HG02623 (cell line): Measurements from ENCODE around the gene KRTAP17-1.

Experiments
- ATAC-seq: cut with Tn5 transposase; IDR thresholded peaks from one replicate; pipeline ENCODE4 v1.9.1; 2021; ENCODE audit warnings: moderate library complexity; ENCODE audit not compliant: unreplicated experiment

The KRTAP17-1 gene

DNA sequence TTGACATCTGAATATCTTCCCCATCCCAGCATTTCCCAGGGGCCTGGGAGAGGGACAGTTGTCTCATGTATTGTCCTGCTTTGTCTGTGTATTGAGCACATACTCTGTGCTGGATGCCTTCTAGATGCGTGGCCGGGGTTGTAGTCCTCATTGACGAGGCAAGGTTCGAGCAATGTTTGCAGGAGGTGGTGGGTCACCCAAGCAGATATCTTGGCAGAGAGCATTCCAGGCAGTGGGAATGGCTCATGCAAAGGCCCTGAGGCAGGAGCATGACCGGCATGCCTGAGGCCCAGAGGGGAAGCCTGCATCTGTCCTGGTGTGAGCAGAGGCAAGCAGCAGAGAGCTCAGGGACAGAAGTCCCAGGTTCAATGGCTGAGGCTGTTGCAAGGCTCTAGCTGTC lies 17.6 kb upstream of the KRTAP17-1 start:
- no peak for ATAC-seq

GRCh38 chr17:41332239-41332638 lies 16.7 kb upstream of the KRTAP17-1 start:
- ATAC-seq: no peak

DNA sequence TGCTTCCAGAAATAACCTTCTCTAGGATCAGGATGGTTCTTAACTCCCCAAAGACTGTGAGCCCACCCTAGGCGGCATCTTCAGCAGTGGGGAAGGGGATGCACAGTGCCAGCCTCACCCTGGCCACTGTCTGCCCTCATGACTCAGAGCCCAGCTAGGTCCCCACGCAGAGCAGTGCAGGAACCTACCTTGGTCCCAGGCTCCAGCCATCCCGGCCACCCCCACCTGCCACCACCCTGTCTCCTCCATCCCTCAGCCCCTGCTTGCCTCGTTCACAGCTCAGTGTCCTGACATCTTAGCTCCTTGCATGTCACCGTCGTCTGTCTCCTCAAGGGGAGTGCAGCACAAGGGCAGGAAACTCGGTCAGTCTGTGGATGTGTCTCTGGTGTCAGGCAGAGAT lies 16.1 kb upstream of the KRTAP17-1 start:
- ATAC-seq: no peak

GRCh38 chr17:41329279-41329948 lies 13.9 kb upstream of the KRTAP17-1 start:
- no peak for ATAC-seq

GRCh38 chr17:41328207-41328606 lies 12.7 kb upstream of the KRTAP17-1 start:
- no peak for ATAC-seq

DNA sequence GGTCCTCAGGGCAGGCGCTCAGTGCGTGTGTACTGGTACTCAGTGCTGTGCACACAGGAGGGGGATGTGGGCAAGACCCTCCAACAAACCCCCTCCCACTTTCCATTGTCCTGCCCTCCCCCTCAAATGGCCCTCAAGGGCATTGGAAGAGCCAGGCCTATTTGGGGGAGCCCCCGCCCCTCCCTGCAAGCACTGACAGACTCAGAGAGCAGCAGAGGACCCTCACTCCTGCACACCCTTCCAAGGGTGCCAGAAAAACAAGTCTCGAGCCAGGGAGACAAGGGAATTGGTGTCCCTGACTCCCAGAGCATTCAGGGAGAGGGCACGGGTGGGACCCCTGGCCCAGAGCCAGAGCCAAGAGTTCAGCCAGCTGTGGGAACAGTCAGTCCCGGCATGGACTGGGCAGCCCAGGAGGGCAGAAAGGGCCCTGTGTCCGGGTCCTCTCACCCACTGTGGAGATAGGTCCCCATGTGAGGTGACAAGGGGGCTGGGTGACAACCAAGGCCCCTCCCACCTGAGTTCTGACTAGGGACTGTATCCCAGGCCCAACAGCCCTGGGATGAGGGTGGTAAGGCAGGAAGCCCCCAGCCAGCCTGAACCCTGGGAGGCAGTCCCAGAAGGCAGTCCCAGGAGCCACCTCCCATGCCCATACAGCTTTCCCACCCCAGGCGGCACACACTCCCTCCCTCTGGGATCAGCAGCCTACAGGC lies 12.1 kb upstream of the KRTAP17-1 start:
- ATAC-seq: no peak

GRCh38 chr17:41326173-41327145 lies 10.9 kb upstream of the KRTAP17-1 start:
- ATAC-seq: no peak

DNA sequence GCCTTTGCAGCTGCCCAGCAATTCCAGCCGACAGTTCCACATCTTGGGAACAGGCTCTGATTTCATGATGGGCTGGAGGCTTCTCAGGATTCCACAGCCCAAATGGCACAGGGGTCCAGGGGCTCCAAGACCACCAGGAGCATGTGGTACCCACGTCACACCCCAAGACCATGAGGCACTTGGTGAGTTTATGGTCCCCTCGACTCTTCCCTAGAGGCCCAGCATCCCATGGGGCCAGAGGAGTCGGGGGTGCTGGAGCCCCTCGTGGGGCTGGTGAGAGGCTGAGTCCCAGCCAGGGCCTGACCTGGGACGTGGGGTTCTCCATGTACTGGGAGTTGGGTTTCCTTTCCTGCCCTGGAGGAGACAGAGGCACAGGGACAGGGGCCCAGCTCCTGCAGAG lies 10.1 kb upstream of the KRTAP17-1 start:
- ATAC-seq: no peak

DNA sequence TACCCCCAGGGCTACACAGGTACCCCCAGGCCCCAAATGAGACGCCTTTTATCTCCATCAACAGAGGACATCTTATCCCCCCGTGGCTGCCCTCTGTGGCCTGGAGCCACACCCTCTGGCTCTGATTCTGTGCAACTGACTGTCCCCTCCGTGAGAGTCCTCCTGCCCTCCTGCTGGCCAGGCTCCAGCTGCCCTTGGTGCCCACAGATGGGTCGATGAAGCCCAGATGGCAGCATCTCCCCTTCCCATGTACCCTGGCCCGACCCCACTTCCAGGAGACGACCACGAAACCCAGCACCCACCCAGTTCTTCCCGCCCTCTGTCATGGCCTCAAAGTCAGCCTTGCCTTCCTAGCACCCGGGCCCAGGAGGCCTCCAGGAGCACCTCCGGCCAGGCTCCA lies 9.6 kb upstream of the KRTAP17-1 start:
- ATAC-seq: no peak

DNA sequence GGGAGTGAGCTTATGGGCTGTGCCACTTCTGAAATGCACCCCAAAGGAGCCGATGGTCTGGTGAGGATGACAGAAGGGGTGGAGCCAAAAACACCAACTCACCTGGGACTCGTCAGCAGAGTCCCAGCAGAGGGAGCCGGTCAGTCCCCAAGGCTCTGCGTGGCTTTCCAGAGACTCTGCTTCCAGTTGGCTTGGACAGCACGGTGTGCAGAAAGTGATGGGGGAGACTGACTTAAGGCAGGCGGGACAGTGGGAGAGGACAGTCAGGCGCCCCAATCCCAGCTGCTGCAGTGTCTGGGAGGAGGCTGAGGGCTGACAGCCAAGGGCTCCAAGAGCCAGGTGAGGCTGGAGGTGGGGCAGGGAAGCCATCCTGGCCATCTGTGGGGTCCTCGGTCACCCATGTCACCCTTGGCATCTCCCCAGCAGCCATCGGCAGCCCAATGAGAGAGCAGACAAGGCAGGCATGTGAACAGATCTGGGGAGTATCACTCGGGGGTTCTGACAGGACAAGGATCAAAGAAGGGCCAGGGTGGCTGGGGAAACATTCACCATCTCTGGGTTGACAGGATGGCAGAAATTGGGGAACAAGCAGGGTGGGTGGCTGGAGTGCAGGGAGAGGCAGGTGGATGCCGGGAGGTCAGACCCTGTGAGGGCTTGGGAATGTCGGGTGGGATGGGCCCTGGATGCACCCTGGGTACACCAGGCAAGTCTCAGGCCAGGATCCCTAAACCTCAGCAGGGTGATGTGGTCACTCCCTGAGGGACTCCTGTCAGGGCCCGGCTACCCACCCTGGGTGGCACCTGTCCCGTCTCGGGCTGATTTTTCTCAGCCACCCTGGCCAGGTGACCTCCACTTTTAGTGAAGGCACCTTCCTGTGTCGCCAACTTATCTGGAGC lies 8.9 kb upstream of the KRTAP17-1 start:
- ATAC-seq: no peak

DNA sequence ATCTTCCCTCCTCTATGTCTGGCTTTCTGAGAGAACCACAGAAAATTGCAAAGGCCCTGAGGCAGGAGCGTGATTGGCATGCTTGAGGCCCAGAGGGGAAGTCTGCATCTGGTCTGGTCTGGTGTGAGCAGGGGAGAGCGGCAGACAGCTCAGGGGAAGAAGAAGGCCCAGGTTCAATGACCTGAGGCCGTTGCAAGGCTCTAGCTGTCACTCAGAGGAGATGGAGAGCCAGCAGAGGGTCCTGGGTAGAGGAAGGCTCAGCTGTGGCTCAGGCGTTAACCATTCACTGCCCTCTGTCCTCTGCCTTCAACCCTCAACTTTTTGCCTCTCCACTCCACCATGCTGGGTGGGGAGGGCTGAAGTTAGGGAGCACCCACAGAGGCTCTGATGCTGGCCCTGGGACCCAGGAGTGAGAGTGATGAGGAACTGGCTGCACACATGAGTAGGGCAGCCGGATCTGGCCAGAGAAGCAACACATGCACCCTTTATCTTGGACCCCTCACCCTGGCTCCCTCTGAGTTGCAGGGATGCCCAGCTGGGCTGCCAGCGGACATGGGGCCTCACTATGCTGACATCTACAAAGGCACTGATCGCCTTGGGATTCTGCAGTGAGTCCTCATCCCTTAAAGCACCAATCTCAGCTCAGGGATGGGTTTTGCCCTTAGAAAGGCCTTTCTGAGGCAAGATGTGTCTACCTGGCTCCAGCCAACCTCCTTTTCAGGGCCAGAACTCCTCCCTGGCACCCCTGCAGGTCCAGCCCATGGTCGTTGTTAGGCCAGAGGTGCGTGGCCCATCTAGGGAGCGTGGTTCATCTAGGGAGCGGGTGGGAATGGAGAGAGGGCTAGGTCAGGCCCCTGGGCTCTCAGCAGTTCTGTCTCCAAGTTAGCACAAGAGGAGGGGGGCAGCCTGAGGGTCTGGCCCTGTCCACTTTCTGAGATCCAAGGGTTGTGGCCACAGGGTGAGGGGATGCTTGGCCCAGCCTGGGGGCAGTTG lies 7.7 kb upstream of the KRTAP17-1 start:
- ATAC-seq: no peak

DNA sequence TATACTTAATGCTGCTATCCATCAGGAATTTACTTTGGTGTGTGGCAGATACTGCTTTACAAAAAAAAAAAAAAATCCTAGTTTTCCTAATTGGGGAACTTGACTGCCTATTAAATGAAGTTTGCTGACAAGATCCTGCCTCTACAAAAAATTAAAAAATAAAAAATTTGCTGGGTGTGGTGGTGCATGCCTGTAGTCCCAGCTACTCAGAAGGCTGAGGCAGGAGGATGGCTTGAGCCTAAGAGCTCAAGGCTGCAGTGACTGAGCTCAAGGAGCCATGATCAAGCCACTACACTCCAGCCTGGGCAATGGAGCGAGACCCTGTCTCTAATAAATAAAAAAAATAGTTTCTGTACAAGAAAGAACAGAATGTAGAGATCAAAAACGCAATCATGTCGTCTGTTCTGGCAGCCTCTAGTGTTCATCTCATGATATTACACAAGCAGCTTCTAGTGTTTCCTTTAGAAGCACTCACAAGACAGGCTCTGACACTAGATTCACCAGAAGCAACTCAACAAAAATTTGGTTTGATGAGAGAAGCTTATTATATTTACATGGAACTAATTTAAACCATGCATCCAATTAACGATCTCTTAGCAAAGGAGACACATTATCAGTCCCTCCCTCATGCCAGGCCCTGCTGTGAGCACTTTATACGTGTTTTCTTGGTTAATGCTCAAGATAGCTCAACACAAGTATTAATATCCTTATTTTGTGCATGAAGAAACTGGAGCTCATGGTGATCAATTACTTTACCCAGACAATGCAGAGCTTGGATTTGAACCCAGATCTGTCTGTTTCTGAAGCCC lies 6.8 kb upstream of the KRTAP17-1 start:
- ATAC-seq: no peak

- no peak for ATAC-seq
Measured at GRCh38 chr17:41318231-41318630, 2.7 kb upstream of the KRTAP17-1 start.

DNA sequence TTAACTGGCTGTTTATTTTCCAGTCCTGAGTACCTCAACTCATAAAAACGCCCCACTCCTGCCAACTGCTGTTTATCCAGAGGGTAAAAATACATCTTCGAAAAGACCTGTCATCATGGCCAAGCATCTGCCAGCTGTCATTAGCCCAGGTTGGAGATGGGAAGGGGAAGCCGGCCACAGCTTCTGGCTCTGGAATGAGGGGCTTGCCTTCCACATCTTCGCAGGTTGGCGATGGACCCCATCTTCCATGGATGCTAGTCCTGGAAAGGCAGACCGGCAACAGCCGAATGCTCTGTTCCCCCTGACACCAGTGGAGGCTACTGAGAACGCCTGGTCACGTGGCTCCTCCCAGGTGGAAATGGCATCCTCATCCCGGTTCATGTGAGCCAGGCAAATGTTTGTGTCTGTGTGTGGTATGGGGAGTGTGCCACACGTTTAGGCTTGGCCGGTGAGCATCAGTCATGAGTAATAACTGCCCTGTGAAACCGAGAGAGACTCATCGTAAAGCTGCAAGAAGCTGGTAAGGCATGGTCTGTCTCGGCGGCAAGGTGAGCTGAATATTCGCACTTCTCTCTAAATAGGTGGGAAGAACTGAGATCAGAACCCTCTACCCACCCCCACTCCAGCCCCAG lies 420 bp upstream of the KRTAP17-1 start:
- ATAC-seq: no peak

DNA sequence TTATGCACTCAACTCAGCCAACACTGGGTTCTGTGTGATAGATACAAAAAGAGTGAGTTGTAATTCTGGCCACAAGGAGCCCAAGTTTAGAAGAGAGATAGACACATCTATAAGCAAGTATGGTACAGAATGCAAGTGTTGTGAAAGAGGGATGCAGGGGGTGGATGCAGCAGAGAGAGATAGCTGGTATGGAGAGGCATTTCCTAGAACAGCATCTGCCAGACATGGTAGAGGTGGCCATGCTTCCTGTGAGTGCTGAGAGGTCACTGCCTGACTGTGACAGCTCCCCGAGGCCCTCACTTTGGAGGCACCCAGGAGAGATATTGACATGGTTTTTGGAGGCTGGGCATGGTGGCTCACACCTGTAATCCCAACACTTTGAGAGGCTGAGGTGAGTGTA lies 4.4 kb downstream of the KRTAP17-1 start:
- no peak for ATAC-seq

- ATAC-seq: no peak
Measured at GRCh38 chr17:41308918-41309359, 6.6 kb downstream of the KRTAP17-1 start, which contains the start of gene KRTAP16-1. Gene KRTAP16-1 (minus strand): TSS chr17:41309309. CDS start chr17:41309253, 56 bp downstream.

- ATAC-seq: no peak
Measured at GRCh38 chr17:41308251-41308917, 7.1 kb downstream of the KRTAP17-1 start.
